HCT116 (cell line): Measurements from ENCODE around the gene CSK. TPM values are rescaled to one million over a fixed set of nuclear protein-coding genes. Genes with fewer than 3 reads are reported as not detected.

Experiments
- ATAC-seq: fragments of 200-7000 bp; cut with Tn5 transposase; 2 replicates; pipeline ENCODE4 v1.9.1; 2020; ENCODE audit warnings: mild to moderate bottlenecking, moderate library complexity
- BruUV-seq: library from RNA; stranded (reverse); fragments of 400-500 nt; replicated peaks from 2 replicates; lab custom pipeline; 2021; lab: Mats Ljungman, UMichigan
- CTCF ChIA-PET: fragments of 300-600 bp; sonication (Branson Sonifier 250); formaldehyde crosslinking; loops from one replicate; lab custom pipeline; 2021; ENCODE audit warnings: antibody characterized with exemption; lab: Charles Lee
- POLR2A ChIA-PET: fragments of 300-600, 350-600 bp; sonication (Branson Sonifier 250); formaldehyde crosslinking; loops from one replicate; lab custom pipeline; 2021; ENCODE audit warnings: antibody characterized with exemption; lab: Charles Lee
- RAD21 ChIA-PET, 2 experiments: fragments of 300-600 bp; sonication (Branson Sonifier 250); formaldehyde crosslinking; loops; one replicate each; lab custom pipeline; 2023; ENCODE audit warnings: low total read pairs in 2 of 2; ENCODE audit not compliant: uncharacterized antibody in 2 of 2, unreplicated experiment in 2 of 2, low non-redundant PET in 1 of 2; lab: Charles Lee
- DNase-seq: peaks from one replicate; pipeline ENCODE4 v3.0.0-alpha.2; 2010; ENCODE audit warnings: low read depth, low spot score
- H2AFZ ChIP-seq: fragments of 200-600 bp; shearing (Covaris generic), sonication (generic); 2 replicates; pipeline ENCODE4 v1.6.1; 2017; ENCODE audit warnings: low read depth, mixed run types, mixed read lengths, antibody characterized with exemption, low read length; ENCODE audit not compliant: poor library complexity, severe bottlenecking
- H3K27ac ChIP-seq: 2 replicates; pipeline ENCODE4 v1.5.1; 2012; ENCODE audit warnings: low read depth, low read length
- H3K27me3 ChIP-seq: fragments of 200-600 bp; sonication (generic); 2 replicates; pipeline ENCODE4 v1.6.1; 2016; ENCODE audit warnings: mixed run types, low read length, mixed read lengths; ENCODE audit not compliant: insufficient read depth
- H3K36me3 ChIP-seq, 2 experiments: fragments of 200-500 bp in 1 of 2; fragments of 200-600 bp in 1 of 2; sonication (Bioruptor generic) in 1 of 2; sonication (generic) in 1 of 2; 2 replicates each; pipeline versions ENCODE4 v1.5.1 to v1.6.1; 2014 to 2016; ENCODE audit warnings: low read length in 2 of 2, inconsistent platforms in 1 of 2, mixed read lengths in 1 of 2, mixed run types in 1 of 2; ENCODE audit not compliant: insufficient read depth in 2 of 2, control insufficient read depth in 1 of 2
- H3K4me1 ChIP-seq, 2 experiments: fragments of 200-600 bp in 1 of 2; sonication (generic) in 1 of 2; 2 replicates each; pipeline versions ENCODE4 v1.5.1 to v1.6.1; 2012 to 2017; ENCODE audit warnings: low read length in 2 of 2, inconsistent platforms in 1 of 2, mild to moderate bottlenecking in 1 of 2, mixed read lengths in 1 of 2, mixed run types in 1 of 2, moderate library complexity in 1 of 2; ENCODE audit not compliant: insufficient read depth in 2 of 2, control insufficient read depth in 1 of 2
- H3K4me2 ChIP-seq: fragments of 200-600 bp; sonication (generic); 2 replicates; pipeline ENCODE4 v1.6.1; 2017; ENCODE audit warnings: mixed run types, low read length, mixed read lengths
- H3K4me3 ChIP-seq, 2 experiments: fragments of 200-600 bp in 1 of 2; sonication (generic) in 1 of 2; replicated peaks in 1 of 2; 2 replicates each; pipeline ENCODE4 v1.5.1; 2011 to 2016; ENCODE audit warnings: low read length in 2 of 2, control low read depth in 1 of 2, low read depth in 1 of 2, mild to moderate bottlenecking in 1 of 2, mixed read lengths in 1 of 2, mixed run types in 1 of 2
- H3K79me2 ChIP-seq: fragments of 200-600 bp; sonication (generic); 2 replicates; pipeline ENCODE4 v1.6.1; 2017; ENCODE audit warnings: mild to moderate bottlenecking, mixed run types, low read length, moderate library complexity, mixed read lengths; ENCODE audit not compliant: insufficient read depth
- H3K9ac ChIP-seq: fragments of 200-600 bp; sonication (generic); 2 replicates; pipeline ENCODE4 v1.6.1; 2016; ENCODE audit warnings: low read length, mixed read lengths
- H3K9me2 ChIP-seq: fragments of 200-600 bp; sonication (generic), shearing (Covaris generic); 2 replicates; pipeline ENCODE4 v1.6.1; 2017; ENCODE audit warnings: mixed run types, mild to moderate bottlenecking, moderate library complexity; ENCODE audit not compliant: insufficient read depth
- H3K9me3 ChIP-seq, 2 experiments: fragments of 200-500 bp in 1 of 2; fragments of 200-600 bp in 1 of 2; sonication (Bioruptor generic) in 1 of 2; sonication (generic) in 1 of 2; 2 replicates each; pipeline ENCODE4 v1.6.1; 2014 to 2017; ENCODE audit warnings: low read length in 2 of 2, mixed read lengths in 2 of 2, inconsistent platforms in 1 of 2, low read depth in 1 of 2, mild to moderate bottlenecking in 1 of 2, mixed run types in 1 of 2, moderate library complexity in 1 of 2; ENCODE audit not compliant: control insufficient read depth in 1 of 2, insufficient read depth in 1 of 2
- H4K20me1 ChIP-seq: fragments of 200-600 bp; sonication (generic), shearing (Covaris generic); 2 replicates; pipeline ENCODE4 v1.6.1; 2017; ENCODE audit warnings: mixed run types, mild to moderate bottlenecking, moderate library complexity; ENCODE audit not compliant: insufficient read depth
- CEBPB ChIP-seq: IDR thresholded peaks from 2 replicates; pipeline ENCODE4 v1.6.1; 2012; ENCODE audit warnings: low read depth
- EGR1 ChIP-seq: IDR thresholded peaks from 2 replicates; pipeline ENCODE4 v1.6.1; 2012; ENCODE audit warnings: low read depth
- EZH2phosphoT487 ChIP-seq: fragments of 200-600 bp; IDR thresholded peaks from 2 replicates; pipeline ENCODE4 v1.6.1; 2018; ENCODE audit warnings: antibody characterized with exemption, borderline replicate concordance
- POLR2A ChIP-seq: IDR thresholded peaks from 2 replicates; pipeline ENCODE4 v1.7.0; 2011; ENCODE audit warnings: borderline replicate concordance; ENCODE audit not compliant: insufficient read depth, insufficient read length; ENCODE audit errors: extremely low read depth
- SRF ChIP-seq: IDR thresholded peaks from 2 replicates; pipeline ENCODE4 v1.6.1; 2012; ENCODE audit warnings: low read depth
- intact Hi-C: fragments of 100-400 bp; cut with micrococcal nuclease; formaldehyde crosslinking; loops from 2 replicates; pipeline ENCODE4 v1.10.0; 2022
- total RNA-seq: library from RNA; stranded (reverse); gene quantifications from one replicate; pipeline ENCODE4 v1.2.1, GENCODE V29; 2021; ENCODE audit not compliant: unreplicated experiment
- TF ChIP-seq, protein P1 (sequence below), 3 experiments: fragments of 200-600 bp in 1 of 3; sonication (generic) in 1 of 3; IDR thresholded peaks in 2 of 3; conservative IDR thresholded peaks in 1 of 3; 2 replicates each; pipeline ENCODE4 v1.5.1; 2012 to 2017; ENCODE audit warnings: low read depth in 2 of 3, low read length in 2 of 3, antibody characterized with exemption in 1 of 3, borderline replicate concordance in 1 of 3, control low read depth in 1 of 3, mild to moderate bottlenecking in 1 of 3, mixed read lengths in 1 of 3, mixed run types in 1 of 3, moderate library complexity in 1 of 3; ENCODE audit not compliant: insufficient read depth in 1 of 3
- TF ChIP-seq, protein P2 (sequence below): IDR thresholded peaks from 2 replicates; pipeline ENCODE4 v1.6.1; 2012

The CSK gene
- total RNA-seq, 1 experiment from 2014 or later = 72.2 TPM

DNA sequence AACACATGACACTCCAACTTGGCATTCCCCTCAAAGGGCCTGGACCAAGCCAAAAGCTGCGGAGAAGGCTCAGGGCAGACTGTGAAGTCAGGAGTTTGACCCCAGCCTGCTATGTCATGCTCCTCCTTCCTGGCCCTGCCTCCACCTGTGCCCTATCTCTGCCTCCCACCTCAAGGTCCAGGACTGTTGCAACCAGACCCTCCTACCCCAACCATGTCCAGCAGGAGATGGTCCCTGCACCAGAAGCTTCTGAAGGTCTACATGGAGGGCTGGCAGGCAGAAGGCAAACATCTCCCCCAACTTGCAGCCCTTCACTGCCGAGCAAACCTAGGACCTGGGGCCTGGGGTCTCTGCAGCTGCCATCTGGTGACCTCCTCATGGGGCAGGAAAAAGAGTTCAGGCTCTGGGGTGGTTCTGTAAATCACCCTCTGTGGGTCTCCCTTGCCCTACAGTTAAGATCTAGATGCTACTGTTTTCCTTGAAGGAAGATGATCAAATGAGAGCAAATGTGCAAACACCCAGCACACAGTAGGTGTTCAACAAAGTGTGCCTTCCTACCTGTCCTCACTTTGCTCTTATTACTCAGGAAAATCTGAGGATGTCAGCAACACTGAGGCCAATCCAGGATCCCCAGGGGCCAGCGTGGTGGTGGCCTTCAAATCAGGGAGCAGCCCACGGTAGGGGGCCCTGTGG is 11.5 kb upstream of the CSK start:
- intact Hi-C loops = loop anchor here (2.0 kb wide), 1 partner anchor 30 kb away; no protein-coding TSS in a partner anchor
- no TSS peak for BruUV-seq
- peak overlapping the region; percentile 47 for H3K4me2 ChIP-seq
- no peak overlapping the region for H3K9ac ChIP-seq
- H2AFZ ChIP-seq = no peak overlapping the region
- H3K9me3 ChIP-seq = no peaks in the 10 kb centered on the region
- no peaks in the 10 kb centered on the region for H3K36me3 ChIP-seq
- no peaks in the 10 kb centered on the region for H3K27me3 ChIP-seq
- ChIA-PET CTCF (interaction anchor here (0.7 to 6.1 kb wide), 32 partner anchors 9 to 397 kb away, joined by 3 to 258 read pairs (median 5); partner anchors contain the start of genes COX5A, CPLX3, CSK and RPP25), POLR2A (interaction anchor here (1.4 to 2.5 kb wide), 2 partner anchors 10 to 136 kb away, joined by 6 to 14 read pairs; no protein-coding TSS in a partner anchor), RAD21 (interaction anchor here (0.6 to 2.0 kb wide), 11 partner anchors 86 to 218 kb away, joined by 3 to 14 read pairs (median 4); no protein-coding TSS in a partner anchor)
- H3K79me2 ChIP-seq = no peaks in the 10 kb centered on the region
- H3K9me2 ChIP-seq = no peaks in the 10 kb centered on the region
- H3K4me3 ChIP-seq = no peak overlapping the region
- no peak overlapping the region; the same call in 1 of the 2 replicates for H3K27ac ChIP-seq
- DNase-seq (no peak), ATAC-seq (no peak)
- no peaks in the 10 kb centered on the region for H4K20me1 ChIP-seq
- peaks cover 2 to 16% of the 10 kb centered on the region in 2 experiments; a peak in 3 of 4 replicates for H3K4me1 ChIP-seq
- TF ChIP-seq, protein P1, sequence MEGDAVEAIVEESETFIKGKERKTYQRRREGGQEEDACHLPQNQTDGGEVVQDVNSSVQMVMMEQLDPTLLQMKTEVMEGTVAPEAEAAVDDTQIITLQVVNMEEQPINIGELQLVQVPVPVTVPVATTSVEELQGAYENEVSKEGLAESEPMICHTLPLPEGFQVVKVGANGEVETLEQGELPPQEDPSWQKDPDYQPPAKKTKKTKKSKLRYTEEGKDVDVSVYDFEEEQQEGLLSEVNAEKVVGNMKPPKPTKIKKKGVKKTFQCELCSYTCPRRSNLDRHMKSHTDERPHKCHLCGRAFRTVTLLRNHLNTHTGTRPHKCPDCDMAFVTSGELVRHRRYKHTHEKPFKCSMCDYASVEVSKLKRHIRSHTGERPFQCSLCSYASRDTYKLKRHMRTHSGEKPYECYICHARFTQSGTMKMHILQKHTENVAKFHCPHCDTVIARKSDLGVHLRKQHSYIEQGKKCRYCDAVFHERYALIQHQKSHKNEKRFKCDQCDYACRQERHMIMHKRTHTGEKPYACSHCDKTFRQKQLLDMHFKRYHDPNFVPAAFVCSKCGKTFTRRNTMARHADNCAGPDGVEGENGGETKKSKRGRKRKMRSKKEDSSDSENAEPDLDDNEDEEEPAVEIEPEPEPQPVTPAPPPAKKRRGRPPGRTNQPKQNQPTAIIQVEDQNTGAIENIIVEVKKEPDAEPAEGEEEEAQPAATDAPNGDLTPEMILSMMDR (IDR thresholded peaks at IDR 0.05 in 2 of 3, conservative IDR thresholded peaks at IDR 0.05 in 1 of 3; ENCODE audit: borderline replicate concordance in 1 of 3, insufficient read depth in 1 of 3, low read depth in 2 of 3, low read length in 2 of 3) = no peak
- TF ChIP-seq POLR2A (no peak), SRF (no peak), EZH2phosphoT487 (no peak), CEBPB (no peak), EGR1 (no peak)
- TF ChIP-seq, protein P2, sequence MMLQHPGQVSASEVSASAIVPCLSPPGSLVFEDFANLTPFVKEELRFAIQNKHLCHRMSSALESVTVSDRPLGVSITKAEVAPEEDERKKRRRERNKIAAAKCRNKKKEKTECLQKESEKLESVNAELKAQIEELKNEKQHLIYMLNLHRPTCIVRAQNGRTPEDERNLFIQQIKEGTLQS = no peak
